ENCODE data around the gene SLC5A12.

GRCh38 chr11:26742966-26743365, 21.1 kb upstream of the SLC5A12 start:
- no peak for TF ChIP-seq EZH2 (IDR thresholded peaks at IDR 0.05)
- TF ChIP-seq POLR2AphosphoS5 (IDR thresholded peaks at IDR 0.05; ENCODE audit: borderline replicate concordance, low read depth, low read length): no peak
- TF ChIP-seq FOXP2 (optimal IDR thresholded peaks at IDR 0.05; ENCODE audit: control extremely low read depth, extremely low read length, insufficient read depth): no peak

Data from SK-N-MC (cell line).